ENCODE results near the gene PLCL2. TPM values are rescaled to one million over a fixed set of nuclear protein-coding genes. Genes with fewer than 3 reads are reported as not detected.
"Not testable (repeated sequence)": the region's sequence is repeated elsewhere in the genome, so short reads cannot be mapped to it uniquely, and the experiment has no call there.

The PLCL2 gene
- total RNA-seq, 2 donors from 2014 or later, result 29.3 to 38.6 TPM

GRCh38 chr3:17116007-17116600 lies 231.3 kb downstream of the PLCL2 start:
- no peak for DNase-seq
- intact Hi-C loops (cut with DNase I), result no loop called here
- no peak for ATAC-seq

- DNase-seq, result no peak
- intact Hi-C loops (cut with DNase I), result no loop called here
- ATAC-seq, result no peak
Observed at GRCh38 chr3:17118771-17119170, 234.0 kb downstream of the PLCL2 start.

DNA sequence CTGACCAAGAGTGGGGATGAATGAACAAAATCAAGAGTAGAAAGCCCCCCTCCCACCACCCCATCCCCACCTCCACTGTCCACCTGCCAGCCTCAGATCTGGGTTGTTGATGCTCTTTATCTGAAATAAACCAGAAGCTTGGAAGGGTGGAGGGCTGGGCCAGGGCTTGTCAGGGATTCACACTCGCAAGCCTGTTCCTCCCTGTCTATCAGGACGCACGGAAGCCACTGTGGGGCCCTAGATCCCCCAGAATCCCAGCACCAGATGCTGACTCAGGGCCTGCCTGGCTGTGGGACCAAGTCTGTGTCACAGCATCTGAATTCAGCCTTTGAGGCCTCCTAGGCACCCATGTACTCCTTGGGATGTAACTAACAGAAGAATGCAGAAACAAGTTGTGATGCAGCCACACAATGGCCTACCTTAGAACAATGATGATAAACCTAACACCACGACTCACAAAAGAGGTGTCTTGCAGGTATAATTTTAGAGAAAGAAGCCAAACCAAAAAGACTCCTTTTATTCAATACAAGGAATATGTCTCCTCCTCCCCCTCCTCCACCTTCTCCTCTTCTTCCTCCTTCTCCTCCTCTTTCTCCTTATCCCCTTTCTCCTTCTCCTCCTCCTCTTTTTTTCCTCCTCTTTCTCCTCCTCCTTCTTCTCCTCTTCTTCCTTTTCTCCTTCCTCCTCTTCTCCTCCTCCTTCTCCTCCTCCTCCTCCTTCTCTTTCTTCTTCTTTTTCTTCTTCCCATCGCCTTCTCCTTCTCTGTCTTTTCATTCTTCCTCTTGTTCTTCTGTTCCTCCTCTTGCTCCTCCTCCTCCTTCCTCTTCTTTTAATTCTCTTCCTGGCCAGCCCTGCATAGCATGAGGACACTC lies 234.7 kb downstream of the PLCL2 start:
- no peak for ATAC-seq
- no peak for DNase-seq
- intact Hi-C loops (cut with DNase I), result no loop called here

GRCh38 chr3:17120115-17120514 lies 235.4 kb downstream of the PLCL2 start:
- DNase-seq (no peak), ATAC-seq (no peak)
- intact Hi-C loops (cut with DNase I), result no loop called here

DNA sequence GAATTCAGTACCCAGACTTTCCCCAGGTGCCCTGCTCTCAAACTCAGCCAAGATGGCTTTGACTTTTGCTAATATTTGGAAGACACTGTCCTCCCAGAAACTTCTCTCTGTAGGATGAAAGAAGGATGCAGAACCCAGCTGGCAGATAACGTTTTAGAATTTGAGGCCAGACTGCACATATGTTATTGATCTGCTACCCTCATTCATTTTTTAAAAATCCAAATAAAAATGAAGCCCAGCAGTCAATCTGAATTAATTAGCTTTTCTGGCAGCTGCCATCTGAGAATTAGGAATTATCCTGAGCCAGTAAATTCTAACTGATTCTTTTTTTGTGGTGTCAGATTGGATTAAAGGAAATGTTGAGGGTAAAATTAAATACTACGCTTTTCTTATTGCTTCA lies 236.6 kb downstream of the PLCL2 start:
- no peak for ATAC-seq
- no peak for DNase-seq
- intact Hi-C loops (cut with DNase I), result no loop called here

DNA sequence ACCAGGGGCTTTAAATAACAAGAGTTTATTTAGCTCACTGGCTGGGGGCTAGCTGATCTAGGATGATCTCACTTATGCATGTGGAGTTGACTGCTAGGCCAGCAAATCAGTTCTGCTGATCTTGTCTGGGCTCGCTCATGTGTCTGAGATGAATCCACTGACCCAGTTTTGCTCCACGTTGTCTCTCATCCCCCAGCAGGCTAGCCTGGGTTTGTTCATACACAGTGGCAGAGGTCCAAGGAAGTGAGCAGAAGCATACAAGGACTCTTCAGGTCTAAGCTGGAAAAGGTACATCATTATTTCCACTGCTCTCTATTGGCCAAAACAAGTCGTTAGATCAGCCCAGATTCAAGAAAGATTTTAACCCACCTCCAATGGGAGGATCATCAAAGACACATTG lies 238.0 kb downstream of the PLCL2 start:
- intact Hi-C loops (cut with DNase I), result no loop called here
- ATAC-seq (no peak), DNase-seq (no peak)

DNA sequence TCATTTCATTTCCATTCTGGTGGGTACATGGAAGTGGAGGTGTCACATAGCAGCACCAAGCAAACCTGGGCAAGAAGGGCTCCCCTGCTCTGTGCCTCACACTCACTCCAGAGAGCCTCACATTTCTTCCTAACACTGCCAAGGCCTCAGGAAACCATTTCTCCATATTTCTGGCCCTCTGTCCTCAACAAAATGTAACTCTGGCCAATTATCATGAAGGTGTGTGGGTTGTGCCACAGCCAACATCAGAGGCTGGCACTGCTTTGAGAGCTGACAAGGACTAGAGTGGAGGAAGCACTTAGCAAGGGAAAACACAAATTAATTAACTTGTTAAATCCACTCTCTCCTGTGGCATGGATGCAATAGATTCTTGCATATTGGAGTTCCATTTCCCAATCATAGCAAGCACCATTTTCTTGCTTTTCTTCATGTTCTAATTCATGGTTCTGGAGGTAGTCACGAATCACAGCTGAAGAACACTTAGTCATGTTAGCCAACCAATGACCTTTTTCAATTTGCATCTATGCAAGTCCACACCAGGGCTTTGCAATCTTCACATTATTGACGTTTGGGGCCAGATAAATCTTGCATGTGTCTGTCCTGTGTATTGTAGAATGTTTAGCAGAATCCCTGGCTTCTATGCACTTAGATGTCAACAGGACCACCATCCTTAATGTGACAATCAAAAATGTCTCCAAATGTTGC lies 241.1 kb downstream of the PLCL2 start:
- intact Hi-C loops (cut with DNase I), result no loop called here
- no peak for DNase-seq
- ATAC-seq, result no peak

DNA sequence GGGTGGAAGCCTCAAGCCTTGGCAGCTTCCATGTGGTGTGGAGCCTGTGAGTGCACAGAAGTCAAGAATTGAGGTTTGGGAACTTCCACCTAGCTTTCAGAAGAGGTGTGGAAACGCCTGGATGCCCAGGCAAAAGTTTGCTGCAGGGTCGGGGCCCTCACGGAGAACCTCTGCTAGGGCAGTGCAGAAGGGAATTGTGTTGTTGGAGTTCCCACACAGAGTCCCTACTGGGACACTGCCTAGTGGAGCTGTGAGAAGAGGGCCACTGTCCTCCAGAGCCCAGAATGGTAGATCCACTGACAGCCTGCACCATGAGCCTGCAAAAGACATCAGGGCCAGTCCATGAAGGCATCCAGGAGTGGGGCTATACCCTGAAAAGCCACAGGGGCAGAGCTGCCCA lies 243.9 kb downstream of the PLCL2 start:
- intact Hi-C loops (cut with DNase I); DNase-seq; ATAC-seq: not testable (repeated sequence)

DNA sequence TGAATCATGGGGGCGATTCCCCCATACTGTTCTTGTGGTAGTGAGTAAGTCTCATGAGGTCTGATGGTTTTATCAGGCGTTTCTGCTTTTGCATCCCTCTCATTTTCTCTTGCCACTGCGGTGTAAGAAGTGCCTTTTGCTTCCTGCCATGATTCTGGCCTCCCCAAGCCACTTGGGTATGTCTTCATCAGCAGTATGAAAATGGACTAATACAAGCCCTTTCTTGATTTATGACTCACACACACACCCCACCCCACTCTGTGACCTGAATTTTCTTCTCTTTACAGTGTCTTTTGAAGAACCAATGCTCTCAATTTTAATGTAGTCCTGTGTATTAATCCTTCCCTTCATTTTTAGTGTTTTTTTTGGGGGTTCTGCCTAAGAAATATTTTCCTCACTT lies 244.8 kb downstream of the PLCL2 start:
- ATAC-seq (no peak), DNase-seq (no peak)
- intact Hi-C loops (cut with DNase I), result no loop called here

DNA sequence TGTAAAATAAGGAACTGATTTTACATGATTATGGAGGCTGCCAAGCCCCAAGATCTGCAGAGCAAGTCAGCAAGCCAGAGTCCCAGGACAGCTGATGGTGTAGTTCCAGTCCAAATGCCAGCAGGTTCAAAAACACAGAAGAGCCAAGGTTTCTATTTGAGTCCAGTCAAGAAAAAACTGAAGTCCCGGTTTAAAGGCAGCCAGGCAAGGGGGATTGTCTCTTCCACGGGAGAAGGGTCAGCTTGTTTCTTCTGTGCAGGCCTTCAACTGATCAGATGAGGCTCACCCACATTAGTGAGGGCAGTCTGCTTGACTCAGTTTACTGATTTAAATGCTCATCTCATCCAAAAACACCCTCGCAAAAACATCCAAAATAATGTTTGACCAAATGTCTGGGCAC lies 246.2 kb downstream of the PLCL2 start:
- no peak for DNase-seq
- intact Hi-C loops (cut with DNase I), result no loop called here
- ATAC-seq, result no peak

GRCh38 chr3:17132286-17133115 lies 247.7 kb downstream of the PLCL2 start:
- ATAC-seq, result no peak
- DNase-seq, result no peak
- intact Hi-C loops (cut with DNase I), result no loop called here

- intact Hi-C loops (cut with DNase I), result no loop called here
- ATAC-seq (peak in 1 of 2 donors; percentile 9), DNase-seq (peak; percentile 37)
Observed at GRCh38 chr3:17133632-17134545, 249.1 kb downstream of the PLCL2 start.

GRCh38 chr3:17135696-17136095 lies 250.9 kb downstream of the PLCL2 start:
- no peak for DNase-seq

GRCh38 chr3:17136136-17136721 lies 251.5 kb downstream of the PLCL2 start:
- DNase-seq (peak; percentile 37), ATAC-seq (peak; percentile 69 to 82)
- intact Hi-C loops (cut with DNase I), result no loop called here

More at GRCh38 chr3:17135696-17136095, 250.9 kb downstream of the PLCL2 start:
- intact Hi-C loops (cut with DNase I), result no loop called here
- peak in 1 of 2 donors; percentile 69 for ATAC-seq

- DNase-seq (no peak), ATAC-seq (no peak)
- intact Hi-C loops (cut with DNase I), result no loop called here
Observed at GRCh38 chr3:17137321-17137826, 252.6 kb downstream of the PLCL2 start.

DNA sequence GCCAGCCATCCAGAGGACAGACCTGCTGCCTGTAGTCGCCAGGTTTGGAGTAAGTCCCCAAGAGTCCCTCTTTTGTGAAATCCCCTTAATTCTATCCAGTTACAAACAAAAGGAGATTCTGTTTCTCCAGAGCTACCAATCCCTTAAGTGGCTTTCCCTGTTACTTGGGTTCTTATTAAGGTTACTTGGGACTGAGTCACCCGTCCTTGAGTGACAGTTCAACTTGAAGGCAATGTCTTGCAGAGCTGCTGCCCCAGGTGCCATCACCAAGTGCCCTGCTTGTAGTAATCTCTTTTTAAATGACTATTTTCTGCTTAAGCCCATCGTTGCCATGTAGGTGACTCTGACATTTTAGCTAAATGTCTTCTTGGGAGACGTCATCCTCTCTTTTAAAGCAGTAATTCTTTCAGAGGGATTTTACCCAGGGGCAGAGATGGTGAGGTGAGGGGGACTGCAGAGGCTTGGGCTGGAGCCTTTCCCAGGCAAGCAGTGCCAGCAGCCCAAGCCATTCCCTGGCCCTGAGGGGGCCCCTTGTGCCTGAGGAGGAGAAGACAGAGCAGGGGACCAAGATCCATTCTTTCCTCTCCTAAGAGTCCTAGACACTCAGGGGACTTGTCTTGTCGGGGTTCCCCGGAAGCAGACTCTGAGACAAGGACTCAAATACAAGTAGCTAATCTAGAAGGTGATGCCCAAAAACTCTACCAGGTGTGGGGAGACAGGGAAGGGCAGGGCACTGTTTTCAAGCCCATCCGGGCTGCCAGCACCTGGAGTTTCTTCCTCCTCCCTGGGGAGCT lies 253.7 kb downstream of the PLCL2 start:
- DNase-seq (no peak), ATAC-seq (no peak)
- intact Hi-C loops (cut with DNase I), result no loop called here
